RWPE2 (cell line): ENCODE data around the gene LONP2.
"Not testable (repeated sequence)": the region's sequence is repeated elsewhere in the genome, so short reads cannot be mapped to it uniquely, and the experiment has no call there.

Source experiments
- ATAC-seq: fragments of 200-7000 bp; cut with Tn5 transposase; 3 replicates; pipeline ENCODE4 v1.9.1; 2021; ENCODE audit warnings: low read depth
- DNase-seq: peaks from one replicate; pipeline ENCODE4 v3.0.0-alpha.2; 2020; ENCODE audit warnings: low spot score
- H3K27ac ChIP-seq: fragments of 450-650 bp; 2 replicates; pipeline ENCODE4 v1.5.1; 2017; ENCODE audit warnings: mild to moderate bottlenecking; ENCODE audit not compliant: poor library complexity, severe bottlenecking
- H3K27me3 ChIP-seq: fragments of 250-450 bp; sonication (Bioruptor Pico); 2 replicates; pipeline ENCODE4 v1.5.1; 2021; ENCODE audit warnings: mild to moderate bottlenecking, moderate library complexity; ENCODE audit not compliant: insufficient read depth, poor library complexity, severe bottlenecking
- H3K36me3 ChIP-seq: fragments of 250-450 bp; sonication (Bioruptor Pico); 2 replicates; pipeline ENCODE4 v1.5.1; 2020; ENCODE audit warnings: low read depth, mild to moderate bottlenecking, moderate library complexity
- H3K4me1 ChIP-seq: fragments of 250-450 bp; sonication (Bioruptor Pico); 2 replicates; pipeline ENCODE4 v1.5.1; 2021; ENCODE audit warnings: mild to moderate bottlenecking, moderate library complexity; ENCODE audit not compliant: insufficient read depth, poor library complexity, severe bottlenecking
- H3K4me3 ChIP-seq: fragments of 250-450 bp; sonication (Bioruptor Pico); 2 replicates; pipeline ENCODE4 v1.5.1; 2021; ENCODE audit warnings: mild to moderate bottlenecking, moderate library complexity; ENCODE audit not compliant: severe bottlenecking
- H3K9me3 ChIP-seq: fragments of 250-450 bp; sonication (Bioruptor Pico); 2 replicates; pipeline ENCODE4 v1.5.1; 2021; ENCODE audit warnings: mild to moderate bottlenecking, moderate library complexity; ENCODE audit not compliant: severe bottlenecking
- TF ChIP-seq, protein P1 (sequence below): fragments of 450-650 bp; IDR thresholded peaks from one replicate; pipeline ENCODE4 v1.5.1; 2017; ENCODE audit warnings: mild to moderate bottlenecking, moderate library complexity; ENCODE audit not compliant: poor library complexity, severe bottlenecking

Gene LONP2

DNA sequence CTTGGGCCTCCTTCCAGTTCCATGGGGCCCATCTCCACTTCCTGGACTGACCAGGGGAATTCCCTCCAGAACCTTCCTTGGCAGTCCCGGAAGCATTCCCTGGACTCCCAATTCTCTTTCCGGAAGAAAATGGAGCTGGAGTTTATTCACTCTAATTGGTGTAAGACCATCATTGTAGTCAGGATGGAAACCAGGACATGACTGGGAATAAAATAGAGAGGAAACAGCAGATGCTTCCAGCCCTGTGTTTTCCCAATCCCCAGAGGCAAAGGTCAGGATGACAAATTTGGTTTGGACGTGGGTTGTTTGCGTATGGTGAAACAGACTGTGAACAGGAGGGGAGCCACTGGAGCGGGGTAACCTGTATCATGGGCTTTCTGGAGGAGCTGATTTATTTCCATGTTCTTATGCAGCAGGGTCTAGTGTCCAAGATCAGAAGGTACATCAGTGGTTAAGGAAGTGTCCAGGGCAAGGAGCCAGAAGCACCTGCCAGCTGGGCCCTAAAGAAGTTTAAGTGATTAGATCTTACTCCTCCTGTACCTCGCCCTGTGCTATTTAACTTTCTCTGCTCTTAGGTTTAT lies 8.5 kb upstream of the LONP2 start:
- Histone ChIP-seq H3K4me3 (no peak overlapping the region), H3K36me3 (no peaks in the 10 kb centered on the region), H3K27ac (no peak overlapping the region), H3K27me3 (no peaks in the 10 kb centered on the region), H3K4me1 (no peaks in the 10 kb centered on the region), H3K9me3 (no peaks in the 10 kb centered on the region)
- DNase-seq (no peak), ATAC-seq (no peak)
- TF ChIP-seq, protein P1, sequence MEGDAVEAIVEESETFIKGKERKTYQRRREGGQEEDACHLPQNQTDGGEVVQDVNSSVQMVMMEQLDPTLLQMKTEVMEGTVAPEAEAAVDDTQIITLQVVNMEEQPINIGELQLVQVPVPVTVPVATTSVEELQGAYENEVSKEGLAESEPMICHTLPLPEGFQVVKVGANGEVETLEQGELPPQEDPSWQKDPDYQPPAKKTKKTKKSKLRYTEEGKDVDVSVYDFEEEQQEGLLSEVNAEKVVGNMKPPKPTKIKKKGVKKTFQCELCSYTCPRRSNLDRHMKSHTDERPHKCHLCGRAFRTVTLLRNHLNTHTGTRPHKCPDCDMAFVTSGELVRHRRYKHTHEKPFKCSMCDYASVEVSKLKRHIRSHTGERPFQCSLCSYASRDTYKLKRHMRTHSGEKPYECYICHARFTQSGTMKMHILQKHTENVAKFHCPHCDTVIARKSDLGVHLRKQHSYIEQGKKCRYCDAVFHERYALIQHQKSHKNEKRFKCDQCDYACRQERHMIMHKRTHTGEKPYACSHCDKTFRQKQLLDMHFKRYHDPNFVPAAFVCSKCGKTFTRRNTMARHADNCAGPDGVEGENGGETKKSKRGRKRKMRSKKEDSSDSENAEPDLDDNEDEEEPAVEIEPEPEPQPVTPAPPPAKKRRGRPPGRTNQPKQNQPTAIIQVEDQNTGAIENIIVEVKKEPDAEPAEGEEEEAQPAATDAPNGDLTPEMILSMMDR = no peak

DNA sequence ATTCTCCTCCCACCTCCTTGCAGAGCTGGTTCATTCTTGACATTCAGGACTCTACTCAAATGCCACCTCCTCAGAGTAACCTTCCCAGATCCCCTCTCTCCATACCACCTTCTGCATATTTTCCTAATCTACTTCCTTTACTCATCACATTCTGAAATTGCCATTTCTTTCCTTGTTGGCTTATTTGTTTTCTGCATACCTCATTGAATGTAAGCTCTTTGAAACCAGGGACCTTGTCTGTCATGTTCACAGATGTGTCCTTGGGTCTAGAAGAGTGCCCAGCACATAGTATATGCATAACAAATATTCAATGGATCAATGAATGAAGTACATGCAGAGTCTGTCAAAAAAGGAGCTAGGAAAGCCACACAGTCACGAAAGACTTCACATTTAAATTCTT lies 7.8 kb upstream of the LONP2 start:
- ATAC-seq = no peak
- DNase-seq = no peak
- no peaks in the 10 kb centered on the region for H3K27me3 ChIP-seq

DNA sequence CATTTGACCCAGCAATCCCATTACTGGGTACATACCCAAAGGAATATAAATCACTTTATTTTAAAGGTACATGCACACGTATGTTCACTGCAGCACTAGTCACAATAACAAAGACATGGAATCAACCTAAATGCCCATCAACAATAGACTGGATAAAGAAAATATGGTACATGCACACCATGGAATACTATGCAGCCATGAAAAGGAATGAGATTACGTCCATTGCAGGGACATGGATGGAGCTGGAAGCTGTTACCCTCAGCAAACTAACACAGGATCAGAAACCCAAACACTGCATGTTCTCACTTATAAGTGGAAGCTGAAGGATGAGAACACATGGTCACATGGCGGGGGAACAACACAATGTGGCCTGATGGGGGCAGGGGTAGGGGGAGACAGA lies 4.0 kb upstream of the LONP2 start:
- not testable (repeated sequence) for H3K36me3 ChIP-seq, H3K27me3 ChIP-seq, H3K27ac ChIP-seq, H3K9me3 ChIP-seq, ATAC-seq, DNase-seq, H3K4me1 ChIP-seq, H3K4me3 ChIP-seq

More for the DNA sequence above, 7.8 kb upstream of the LONP2 start:
- no peak overlapping the region for H3K27ac ChIP-seq
- H3K4me1 ChIP-seq = no peaks in the 10 kb centered on the region
- TF ChIP-seq, protein P1 = no peak
- no peaks in the 10 kb centered on the region for H3K36me3 ChIP-seq
- H3K4me3 ChIP-seq = no peak overlapping the region
- H3K9me3 ChIP-seq = no peaks in the 10 kb centered on the region

DNA sequence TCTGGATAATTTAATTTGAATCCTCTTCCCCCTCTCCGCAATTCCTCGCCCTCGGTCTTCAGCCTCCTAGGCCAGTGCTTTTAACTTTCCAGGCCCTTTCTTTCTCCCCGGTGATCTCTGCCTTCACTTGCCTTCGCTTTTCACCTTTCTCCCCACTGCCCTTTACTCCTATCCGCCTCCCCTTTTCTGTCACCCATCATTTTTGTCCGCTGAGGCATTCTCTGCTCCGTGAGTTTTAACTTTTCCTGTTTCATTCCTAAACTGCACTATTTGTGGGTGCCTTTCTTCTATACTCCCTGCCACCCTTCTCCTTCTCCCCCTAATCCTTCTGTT lies 729 bp downstream of the LONP2 start:
- Histone ChIP-seq H3K4me3 (peak overlapping the region; percentile 55), H3K36me3 (no peaks in the 10 kb centered on the region; the same call in 1 of the 2 replicates), H3K4me1 (peaks cover 26% of the 10 kb centered on the region), H3K9me3 (no peaks in the 10 kb centered on the region), H3K27me3 (no peaks in the 10 kb centered on the region), H3K27ac (peak overlapping the region; percentile 72)
- DNase-seq (no peak), ATAC-seq (no peak; the same call in 1 of the 3 replicates)
- TF ChIP-seq, protein P1 = no peak

DNA sequence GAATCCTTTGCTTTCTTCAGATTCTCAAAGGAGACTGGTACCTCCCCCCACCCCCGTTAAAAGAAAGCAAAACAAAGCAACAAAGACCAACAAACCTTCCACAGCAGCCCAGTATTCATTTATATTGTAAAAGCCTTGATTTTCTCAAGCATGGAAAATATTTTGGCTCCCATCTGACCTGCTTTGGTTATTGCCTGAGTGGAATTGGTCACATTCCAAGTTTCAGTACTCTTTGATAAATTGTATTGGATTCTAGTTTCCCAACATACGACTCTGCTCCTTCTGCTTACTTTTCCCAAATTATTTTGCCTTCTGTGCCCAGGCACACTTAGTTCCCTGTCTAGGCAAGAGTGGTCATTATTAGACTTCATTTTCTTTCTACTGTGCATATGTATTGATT lies 2.0 kb downstream of the LONP2 start:
- Histone ChIP-seq H3K4me3 (peak overlapping the region; percentile 55), H3K27ac (no peak overlapping the region), H3K36me3 (no peaks in the 10 kb centered on the region; the same call in 1 of the 2 replicates), H3K9me3 (no peaks in the 10 kb centered on the region), H3K4me1 (peaks cover 32% of the 10 kb centered on the region), H3K27me3 (no peaks in the 10 kb centered on the region)
- no peak for ATAC-seq
- no peak for DNase-seq
- TF ChIP-seq, protein P1 = no peak
